Stimulated activated naive CD8-positive, alpha-beta T cell treated with anti-CD3 and anti-CD28 coated beads, Interleukin-15, Interleukin-2, amounts not matched to agents 100 U/mL and 50 U/mL, for 24 hours (primary cell): Measurements from ENCODE around the gene KPNA4.

ENCODE experiments used
- ATAC-seq: fragments of 150-1000 bp; cut with Tn5 transposase; one replicate; pipeline ENCODE4 v1.10.0; 2021
- DNase-seq: peaks from one replicate; pipeline ENCODE4 v3.0.0; 2021

Gene KPNA4

GRCh38 chr3:160449636-160450598, 115.5 kb downstream of the KPNA4 start, which contains the start of gene TRIM59:
Gene TRIM59 (minus strand): TSS chr3:160449786. CDS start chr3:160439183, 10,603 bp downstream.
- peak; percentile 96 for ATAC-seq
- DNase-seq: peak; percentile 97

GRCh38 chr3:160448845-160449635, 116.3 kb downstream of the KPNA4 start:
- ATAC-seq (peak; percentile 33), DNase-seq (no peak)

GRCh38 chr3:160447544-160447943, 117.8 kb downstream of the KPNA4 start:
- no peak for DNase-seq
- no peak for ATAC-seq

GRCh38 chr3:160446522-160447056, 118.8 kb downstream of the KPNA4 start:
- ATAC-seq: no peak
- DNase-seq: no peak

- DNase-seq (no peak), ATAC-seq (no peak)
Observed at GRCh38 chr3:160445854-160446253, 119.5 kb downstream of the KPNA4 start.
